SK-N-SH (cell line): ENCODE data around the gene WBP1L. TPM values are rescaled to one million over a fixed set of nuclear protein-coding genes. Genes with fewer than 3 reads are reported as not detected.

Experiments
- CTCF ChIA-PET: fragments of 300-600, 350-600 bp; formaldehyde crosslinking; extraction: SDS; loops from one replicate; lab custom pipeline; 2021; lab: Yijun Ruan, JAX
- POLR2A ChIA-PET: fragments of 350-600 bp; sonication (Branson Sonifier 250); formaldehyde crosslinking; extraction: SDS; loops from one replicate; lab custom pipeline; 2020; ENCODE audit warnings: antibody characterized with exemption, inconsistent platforms; lab: Yijun Ruan, JAX
- DNase-seq: peaks from one replicate; pipeline ENCODE4 v3.0.0; 2012
- H2AFZ ChIP-seq: fragments of 200-600 bp; sonication (generic); 2 replicates; pipeline ENCODE4 v1.8.1; 2016; ENCODE audit warnings: antibody characterized with exemption, mild to moderate bottlenecking, low read depth
- H3F3A ChIP-seq: fragments of 200-600 bp; sonication (generic); replicated peaks from 2 replicates; pipeline ENCODE3; 2016; ENCODE audit warnings: antibody characterized with exemption, mild to moderate bottlenecking; ENCODE audit not compliant: insufficient read depth
- H3K27ac ChIP-seq, 2 experiments: fragments of 200-500 bp in 1 of 2; fragments of 200-600 bp in 1 of 2; sonication (Bioruptor generic) in 1 of 2; sonication (generic), shearing (Covaris generic) in 1 of 2; 2 replicates each; pipeline versions ENCODE4 v1.5.1 to v1.6.1; 2014 to 2016; ENCODE audit warnings: low read depth in 2 of 2, inconsistent platforms in 1 of 2, low read length in 1 of 2, mild to moderate bottlenecking in 1 of 2, mixed read lengths in 1 of 2
- H3K27me3 ChIP-seq: fragments of 200-600 bp; sonication (generic), shearing (Covaris generic); 2 replicates; pipeline ENCODE4 v1.6.1; 2016; ENCODE audit warnings: mixed run types; ENCODE audit not compliant: insufficient read depth
- H3K36me3 ChIP-seq, 2 experiments: fragments of 200-500 bp in 1 of 2; fragments of 200-600 bp in 1 of 2; sonication (Bioruptor generic) in 1 of 2; sonication (generic) in 1 of 2; replicated peaks in 1 of 2; 2 replicates each; pipeline versions ENCODE3 to v1.5.1; 2014 to 2016; ENCODE audit warnings: low read length in 1 of 2, mild to moderate bottlenecking in 1 of 2; ENCODE audit not compliant: insufficient read depth in 2 of 2, control insufficient read depth in 1 of 2
- H3K4me1 ChIP-seq, 2 experiments: fragments of 200-500 bp in 1 of 2; fragments of 200-600 bp in 1 of 2; sonication (Bioruptor generic) in 1 of 2; sonication (generic), shearing (Covaris generic) in 1 of 2; 2 replicates each; pipeline versions ENCODE4 v1.5.1 to v1.6.1; 2014 to 2016; ENCODE audit warnings: low read depth in 1 of 2, low read length in 1 of 2, mixed run types in 1 of 2; ENCODE audit not compliant: insufficient read depth in 2 of 2, control insufficient read depth in 1 of 2
- H3K4me2 ChIP-seq: fragments of 200-600 bp; sonication (generic), shearing (Covaris generic); 2 replicates; pipeline ENCODE4 v1.6.1; 2017; ENCODE audit warnings: mixed run types
- H3K4me3 ChIP-seq, 2 experiments: fragments of 200-500 bp in 1 of 2; fragments of 200-600 bp in 1 of 2; sonication (Bioruptor generic) in 1 of 2; sonication (generic), shearing (Covaris generic) in 1 of 2; 2 replicates each; pipeline versions ENCODE4 v1.5.1 to v1.8.1; 2014 to 2016; ENCODE audit warnings: low read depth in 2 of 2, inconsistent platforms in 1 of 2, low read length in 1 of 2, mild to moderate bottlenecking in 1 of 2, mixed read lengths in 1 of 2, moderate library complexity in 1 of 2
- H3K79me2 ChIP-seq: fragments of 200-600 bp; sonication (generic); 2 replicates; pipeline ENCODE4 v1.8.1; 2017; ENCODE audit warnings: mild to moderate bottlenecking; ENCODE audit not compliant: insufficient read depth
- H3K9ac ChIP-seq: fragments of 200-600 bp; sonication (generic); 2 replicates; pipeline ENCODE4 v1.6.1; 2017; ENCODE audit warnings: mixed run types
- H3K9me2 ChIP-seq: fragments of 200-600 bp; sonication (generic); 2 replicates; pipeline ENCODE4 v1.6.1; 2017; ENCODE audit warnings: mixed run types
- H3K9me3 ChIP-seq: fragments of 200-600 bp; sonication (generic); 2 replicates; pipeline ENCODE4 v1.6.1; 2017; ENCODE audit warnings: mixed run types, mild to moderate bottlenecking, moderate library complexity
- H4K20me1 ChIP-seq: fragments of 200-600 bp; sonication (generic); 2 replicates; pipeline ENCODE4 v1.6.1; 2017; ENCODE audit warnings: mild to moderate bottlenecking, mixed run types; ENCODE audit not compliant: insufficient read depth
- CHD2 ChIP-seq: fragments of 150-350 bp; IDR thresholded peaks from 2 replicates; pipeline ENCODE4 v1.6.1; 2018; ENCODE audit warnings: low read length; ENCODE audit not compliant: partially characterized antibody
- ELF1 ChIP-seq: IDR thresholded peaks from 2 replicates; pipeline ENCODE4 v1.4.0; 2012
- EP300 ChIP-seq, 2 experiments: IDR thresholded peaks; 2 replicates each; pipeline versions ENCODE4 v1.4.0 to v1.6.1; 2012; ENCODE audit warnings: borderline replicate concordance in 1 of 2, low read depth in 1 of 2, low read length in 1 of 2
- FOSL2 ChIP-seq: IDR thresholded peaks from 2 replicates; pipeline ENCODE4 v1.4.0; 2012; ENCODE audit warnings: low read depth, mild to moderate bottlenecking, moderate library complexity, borderline replicate concordance
- GABPA ChIP-seq: IDR thresholded peaks from 2 replicates; pipeline ENCODE4 v1.4.0; 2012; ENCODE audit warnings: low read depth, mild to moderate bottlenecking
- JUND ChIP-seq: IDR thresholded peaks from 2 replicates; pipeline ENCODE4 v1.4.0; 2012
- MEF2A ChIP-seq: IDR thresholded peaks from 2 replicates; pipeline ENCODE4 v1.4.0; 2012; ENCODE audit warnings: low read depth, borderline replicate concordance
- POLR2AphosphoS5 ChIP-seq: IDR thresholded peaks from 2 replicates; pipeline ENCODE4 v1.6.1; 2012; ENCODE audit warnings: low read depth, low read length
- RCOR1 ChIP-seq: fragments of 150-350 bp; IDR thresholded peaks from 2 replicates; pipeline ENCODE4 v1.6.1; 2017; ENCODE audit warnings: antibody characterized with exemption, low read length
- RXRA ChIP-seq: IDR thresholded peaks from 2 replicates; pipeline ENCODE4 v1.4.0; 2012; ENCODE audit warnings: low read depth, mild to moderate bottlenecking, borderline replicate concordance
- SMC3 ChIP-seq: IDR thresholded peaks from 2 replicates; pipeline ENCODE4 v1.6.1; 2012; ENCODE audit warnings: low read depth, low read length, improper control_type of control experiment
- WGBS: methylation state at CpG from one replicate; pipeline ENCODE4 v1.1.6; 2017; ENCODE audit warnings: low lambda C conversion rate; 5-methylcytosine and 5-hydroxymethylcytosine counted together
- polyA plus RNA-seq, 3 experiments: library from polyadenylated mRNA; depleted of rRNA; stranded (reverse); fragments of >200 nt; gene quantifications; 2 replicates each; pipeline ENCODE4 v1.2.3, GENCODE V29; 2012
- TF ChIP-seq, protein P1 (sequence below): IDR thresholded peaks from 2 replicates; pipeline ENCODE4 v1.4.0; 2012; ENCODE audit warnings: low read depth, borderline replicate concordance
- TF ChIP-seq, protein P2 (sequence below): fragments of 200-600 bp; sonication (generic); IDR thresholded peaks from 2 replicates; pipeline ENCODE4 v1.6.1; 2017; ENCODE audit warnings: antibody characterized with exemption, mild to moderate bottlenecking, moderate library complexity

WBP1L gene
- polyA plus RNA-seq, 1 of the 3 experiments (the other 2 are of a cell fraction) = 22.8 TPM

DNA sequence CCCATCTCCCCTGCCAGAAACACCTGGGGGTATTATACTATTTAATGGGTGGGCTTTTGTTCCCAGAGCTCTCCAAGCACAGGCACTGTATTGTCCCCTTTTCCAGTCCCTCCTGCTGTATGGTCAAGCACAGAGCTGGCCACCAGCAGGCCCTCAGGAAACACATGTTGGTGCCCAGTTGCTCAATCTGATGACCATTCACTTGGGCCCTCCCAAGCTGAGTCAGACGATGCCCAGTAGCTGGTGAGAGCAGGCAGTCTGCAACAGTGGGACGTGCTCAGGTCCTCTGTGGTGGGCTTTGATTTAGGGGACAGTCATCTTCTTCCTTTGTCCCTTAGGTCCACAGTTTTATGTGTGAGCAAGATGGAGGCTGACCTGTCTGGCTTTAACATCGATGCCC is 17.5 kb upstream of the WBP1L start (continued):
- no peak for TF ChIP-seq POLR2AphosphoS5

GRCh38 chr10:102727037-102727818 is 16.5 kb upstream of the WBP1L start:
- H3K27ac ChIP-seq = no peak overlapping the region
- no peaks in the 10 kb centered on the region for H4K20me1 ChIP-seq
- peaks cover 3% of the 10 kb centered on the region for H3F3A ChIP-seq
- no peak for DNase-seq
- H3K9me2 ChIP-seq = no peaks in the 10 kb centered on the region
- CTCF ChIA-PET = interaction anchor here (0.6 to 2.3 kb wide), 8 partner anchors 16 to 343 kb away, joined by 3 to 9 read pairs (median 4); partner anchors contain the start of gene CNNM2
- 81% methylated on average over 8 of the region's 13 CpGs for WGBS
- H3K4me2 ChIP-seq = no peak overlapping the region
- no peak overlapping the region for H2AFZ ChIP-seq
- no peaks in the 10 kb centered on the region for H3K9me3 ChIP-seq
- POLR2A ChIA-PET = no interaction called here
- peaks cover 16% of the 10 kb centered on the region; the same call in 1 of the 2 replicates for H3K79me2 ChIP-seq
- H3K4me1 ChIP-seq = peaks cover 0 to 3% of the 10 kb centered on the region in 2 experiments; a peak in 1 of 4 replicates
- no peaks in the 10 kb centered on the region for H3K27me3 ChIP-seq
- no peak overlapping the region for H3K9ac ChIP-seq
- H3K36me3 ChIP-seq = peaks cover 3 to 6% of the 10 kb centered on the region in 2 experiments
- no peak for TF ChIP-seq POLR2AphosphoS5
- no peak for TF ChIP-seq GABPA
- no peak for TF ChIP-seq FOSL2
- no peak for TF ChIP-seq CHD2
- TF ChIP-seq, protein P1, sequence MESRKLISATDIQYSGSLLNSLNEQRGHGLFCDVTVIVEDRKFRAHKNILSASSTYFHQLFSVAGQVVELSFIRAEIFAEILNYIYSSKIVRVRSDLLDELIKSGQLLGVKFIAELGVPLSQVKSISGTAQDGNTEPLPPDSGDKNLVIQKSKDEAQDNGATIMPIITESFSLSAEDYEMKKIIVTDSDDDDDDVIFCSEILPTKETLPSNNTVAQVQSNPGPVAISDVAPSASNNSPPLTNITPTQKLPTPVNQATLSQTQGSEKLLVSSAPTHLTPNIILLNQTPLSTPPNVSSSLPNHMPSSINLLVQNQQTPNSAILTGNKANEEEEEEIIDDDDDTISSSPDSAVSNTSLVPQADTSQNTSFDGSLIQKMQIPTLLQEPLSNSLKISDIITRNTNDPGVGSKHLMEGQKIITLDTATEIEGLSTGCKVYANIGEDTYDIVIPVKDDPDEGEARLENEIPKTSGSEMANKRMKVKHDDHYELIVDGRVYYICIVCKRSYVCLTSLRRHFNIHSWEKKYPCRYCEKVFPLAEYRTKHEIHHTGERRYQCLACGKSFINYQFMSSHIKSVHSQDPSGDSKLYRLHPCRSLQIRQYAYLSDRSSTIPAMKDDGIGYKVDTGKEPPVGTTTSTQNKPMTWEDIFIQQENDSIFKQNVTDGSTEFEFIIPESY = no peak
- TF ChIP-seq, protein P2, sequence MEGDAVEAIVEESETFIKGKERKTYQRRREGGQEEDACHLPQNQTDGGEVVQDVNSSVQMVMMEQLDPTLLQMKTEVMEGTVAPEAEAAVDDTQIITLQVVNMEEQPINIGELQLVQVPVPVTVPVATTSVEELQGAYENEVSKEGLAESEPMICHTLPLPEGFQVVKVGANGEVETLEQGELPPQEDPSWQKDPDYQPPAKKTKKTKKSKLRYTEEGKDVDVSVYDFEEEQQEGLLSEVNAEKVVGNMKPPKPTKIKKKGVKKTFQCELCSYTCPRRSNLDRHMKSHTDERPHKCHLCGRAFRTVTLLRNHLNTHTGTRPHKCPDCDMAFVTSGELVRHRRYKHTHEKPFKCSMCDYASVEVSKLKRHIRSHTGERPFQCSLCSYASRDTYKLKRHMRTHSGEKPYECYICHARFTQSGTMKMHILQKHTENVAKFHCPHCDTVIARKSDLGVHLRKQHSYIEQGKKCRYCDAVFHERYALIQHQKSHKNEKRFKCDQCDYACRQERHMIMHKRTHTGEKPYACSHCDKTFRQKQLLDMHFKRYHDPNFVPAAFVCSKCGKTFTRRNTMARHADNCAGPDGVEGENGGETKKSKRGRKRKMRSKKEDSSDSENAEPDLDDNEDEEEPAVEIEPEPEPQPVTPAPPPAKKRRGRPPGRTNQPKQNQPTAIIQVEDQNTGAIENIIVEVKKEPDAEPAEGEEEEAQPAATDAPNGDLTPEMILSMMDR = no peak
- no peak for TF ChIP-seq JUND
- no peak for TF ChIP-seq EP300 (IDR thresholded peaks at IDR 0.05; ENCODE audit: borderline replicate concordance in 1 of 2, low read depth in 1 of 2, low read length in 1 of 2)
- TF ChIP-seq ELF1 = no peak
- no peak for TF ChIP-seq RCOR1
- no peak for TF ChIP-seq MEF2A
- TF ChIP-seq SMC3 = no peak
- no peak for TF ChIP-seq RXRA
- TF ChIP-seq, all 33 proteins: peak for 0
- no peak overlapping the region for H3K4me3 ChIP-seq
